ENCODE data around the gene BLOC1S4. TPM values are rescaled to one million over a fixed set of nuclear protein-coding genes. Genes with fewer than 3 reads are reported as not detected.

BLOC1S4 gene
- total RNA-seq, 1 experiment from 2014 or later = 13.9 TPM

GRCh38 chr4:6727081-6727942 lies 11.3 kb downstream of the BLOC1S4 start:
- H3K9me3 ChIP-seq (ENCODE audit: low read length) = no peaks in the 10 kb centered on the region
- H3K9me2 ChIP-seq (replicated peaks; ENCODE audit: insufficient read depth, low read length) = no peaks in the 10 kb centered on the region
- DNase-seq = no peak

DNA sequence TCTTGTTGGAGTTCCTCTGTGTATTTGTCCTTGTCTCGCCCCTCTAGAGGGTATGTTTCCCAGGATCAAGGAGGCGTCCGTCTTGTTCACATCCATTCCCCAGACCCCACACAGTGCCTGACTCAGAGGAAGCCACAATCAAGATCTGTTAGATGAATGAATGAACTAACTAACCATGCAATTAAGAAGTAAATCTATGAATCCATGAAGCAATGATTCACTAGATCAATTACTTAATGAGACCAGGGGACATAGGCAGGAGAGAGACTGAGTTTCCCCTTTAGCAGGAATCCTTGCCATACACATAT lies 11.9 kb downstream of the BLOC1S4 start:
- no peaks in the 10 kb centered on the region for H4K20me1 ChIP-seq (ENCODE audit: insufficient read depth, low read depth, low read length)
- H3K9me3 ChIP-seq (ENCODE audit: low read length) = no peaks in the 10 kb centered on the region
- no peaks in the 10 kb centered on the region for H3K9me2 ChIP-seq (replicated peaks; ENCODE audit: insufficient read depth, low read length)
- H3K36me3 ChIP-seq (ENCODE audit: insufficient read depth, low read length) = no peaks in the 10 kb centered on the region
- H2AFZ ChIP-seq (ENCODE audit: low read length) = no peak overlapping the region
- no peak overlapping the region for H3K4me3 ChIP-seq (ENCODE audit: low read length)
- no peaks in the 10 kb centered on the region for H3K4me1 ChIP-seq (ENCODE audit: low read length)
- no peak overlapping the region for H3K4me2 ChIP-seq (ENCODE audit: low read depth, low read length, poor library complexity, severe bottlenecking)
- H3K79me2 ChIP-seq (ENCODE audit: low read length) = no peaks in the 10 kb centered on the region
- H3K9ac ChIP-seq (ENCODE audit: low read length) = no peak overlapping the region
- H3K27ac ChIP-seq (ENCODE audit: low read length) = no peak overlapping the region
- no peaks in the 10 kb centered on the region for H3K27me3 ChIP-seq (ENCODE audit: low read length)
- no peak for DNase-seq

More at GRCh38 chr4:6727081-6727942, 11.3 kb downstream of the BLOC1S4 start:
- Histone ChIP-seq H3K9ac (ENCODE audit: low read length) (no peak overlapping the region), H3K36me3 (ENCODE audit: insufficient read depth, low read length) (no peaks in the 10 kb centered on the region), H4K20me1 (ENCODE audit: insufficient read depth, low read depth, low read length) (no peaks in the 10 kb centered on the region), H3K27me3 (ENCODE audit: low read length) (no peaks in the 10 kb centered on the region), H3K4me1 (ENCODE audit: low read length) (no peaks in the 10 kb centered on the region), H2AFZ (ENCODE audit: low read length) (no peak overlapping the region), H3K4me2 (ENCODE audit: low read depth, low read length, poor library complexity, severe bottlenecking) (no peak overlapping the region), H3K79me2 (ENCODE audit: low read length) (no peaks in the 10 kb centered on the region), H3K27ac (ENCODE audit: low read length) (no peak overlapping the region), H3K4me3 (ENCODE audit: low read length) (no peak overlapping the region)

GRCh38 chr4:6728320-6729029 lies 12.5 kb downstream of the BLOC1S4 start:
- Histone ChIP-seq H4K20me1 (ENCODE audit: insufficient read depth, low read depth, low read length) (no peaks in the 10 kb centered on the region), H3K9me3 (ENCODE audit: low read length) (no peaks in the 10 kb centered on the region), H3K27me3 (ENCODE audit: low read length) (no peaks in the 10 kb centered on the region), H3K9me2 (replicated peaks; ENCODE audit: insufficient read depth, low read length) (no peaks in the 10 kb centered on the region), H3K4me2 (ENCODE audit: low read depth, low read length, poor library complexity, severe bottlenecking) (no peak overlapping the region), H2AFZ (ENCODE audit: low read length) (no peak overlapping the region), H3K27ac (ENCODE audit: low read length) (no peak overlapping the region), H3K36me3 (ENCODE audit: insufficient read depth, low read length) (no peaks in the 10 kb centered on the region), H3K4me1 (ENCODE audit: low read length) (no peaks in the 10 kb centered on the region), H3K79me2 (ENCODE audit: low read length) (no peaks in the 10 kb centered on the region), H3K9ac (ENCODE audit: low read length) (no peak overlapping the region), H3K4me3 (ENCODE audit: low read length) (no peak overlapping the region)
- DNase-seq = no peak

GRCh38 chr4:6730603-6731317 lies 14.8 kb downstream of the BLOC1S4 start:
- Histone ChIP-seq H3K4me2 (ENCODE audit: low read depth, low read length, poor library complexity, severe bottlenecking) (no peak overlapping the region), H3K27me3 (ENCODE audit: low read length) (no peaks in the 10 kb centered on the region), H3K9ac (ENCODE audit: low read length) (no peak overlapping the region), H3K27ac (ENCODE audit: low read length) (no peak overlapping the region), H3K4me3 (ENCODE audit: low read length) (no peak overlapping the region), H3K4me1 (ENCODE audit: low read length) (no peaks in the 10 kb centered on the region), H3K79me2 (ENCODE audit: low read length) (no peaks in the 10 kb centered on the region), H4K20me1 (ENCODE audit: insufficient read depth, low read depth, low read length) (no peaks in the 10 kb centered on the region), H3K9me3 (ENCODE audit: low read length) (no peaks in the 10 kb centered on the region), H3K36me3 (ENCODE audit: insufficient read depth, low read length) (no peaks in the 10 kb centered on the region), H3K9me2 (replicated peaks; ENCODE audit: insufficient read depth, low read length) (no peaks in the 10 kb centered on the region), H2AFZ (ENCODE audit: low read length) (no peak overlapping the region)
- no peak for DNase-seq

DNA sequence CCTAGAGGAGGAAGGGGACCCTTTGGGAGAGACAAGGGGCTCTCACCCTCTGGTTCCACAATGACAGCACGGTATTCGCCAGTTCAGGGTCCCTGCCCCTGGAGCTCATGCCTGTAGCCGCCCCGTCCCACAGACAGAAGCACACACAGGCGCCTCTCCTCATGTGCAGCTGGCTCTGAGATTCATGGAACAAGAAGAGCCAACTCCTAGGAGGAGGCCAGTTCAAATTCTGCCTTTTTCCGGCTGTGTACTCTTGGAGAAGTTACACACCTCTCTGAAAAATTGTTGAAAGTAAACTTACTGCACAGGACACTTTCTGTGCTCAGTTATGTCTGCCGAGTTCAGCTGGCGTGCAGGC lies 15.3 kb downstream of the BLOC1S4 start:
- H4K20me1 ChIP-seq (ENCODE audit: insufficient read depth, low read depth, low read length) = no peaks in the 10 kb centered on the region
- H3K27ac ChIP-seq (ENCODE audit: low read length) = no peak overlapping the region
- H3K9me2 ChIP-seq (replicated peaks; ENCODE audit: insufficient read depth, low read length) = no peaks in the 10 kb centered on the region
- H3K4me1 ChIP-seq (ENCODE audit: low read length) = no peaks in the 10 kb centered on the region
- DNase-seq = no peak
- no peaks in the 10 kb centered on the region for H3K27me3 ChIP-seq (ENCODE audit: low read length)
- no peak overlapping the region for H2AFZ ChIP-seq (ENCODE audit: low read length)
- no peak overlapping the region for H3K4me3 ChIP-seq (ENCODE audit: low read length)
- no peak overlapping the region for H3K9ac ChIP-seq (ENCODE audit: low read length)
- H3K4me2 ChIP-seq (ENCODE audit: low read depth, low read length, poor library complexity, severe bottlenecking) = no peak overlapping the region
- no peaks in the 10 kb centered on the region for H3K9me3 ChIP-seq (ENCODE audit: low read length)
- no peaks in the 10 kb centered on the region for H3K36me3 ChIP-seq (ENCODE audit: insufficient read depth, low read length)
- no peaks in the 10 kb centered on the region for H3K79me2 ChIP-seq (ENCODE audit: low read length)

DNA sequence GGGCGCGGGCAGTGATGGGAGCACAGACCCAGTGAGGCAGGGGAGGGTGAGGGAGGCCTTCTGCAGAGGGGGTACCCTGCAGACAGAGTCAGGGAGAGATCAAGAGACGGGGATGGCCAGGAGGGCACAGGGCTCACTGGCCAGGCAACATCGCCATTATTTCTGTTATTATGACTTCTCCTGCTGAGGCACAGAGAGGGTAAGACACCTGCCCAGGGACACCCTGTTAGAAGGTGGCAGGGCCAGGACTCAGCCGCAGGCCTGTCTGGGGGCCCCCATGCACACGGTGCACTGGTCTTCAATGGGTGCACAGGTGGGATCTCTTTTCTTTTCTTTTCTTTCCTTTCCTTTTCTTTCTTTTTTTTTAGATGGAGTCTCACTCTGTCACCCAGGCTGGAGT lies 15.8 kb downstream of the BLOC1S4 start:
- Histone ChIP-seq H3K27ac (ENCODE audit: low read length) (no peak overlapping the region), H2AFZ (ENCODE audit: low read length) (no peak overlapping the region), H3K27me3 (ENCODE audit: low read length) (no peaks in the 10 kb centered on the region), H3K4me2 (ENCODE audit: low read depth, low read length, poor library complexity, severe bottlenecking) (no peak overlapping the region), H3K36me3 (ENCODE audit: insufficient read depth, low read length) (no peaks in the 10 kb centered on the region), H3K4me3 (ENCODE audit: low read length) (no peak overlapping the region), H3K9me3 (ENCODE audit: low read length) (no peaks in the 10 kb centered on the region), H3K79me2 (ENCODE audit: low read length) (no peaks in the 10 kb centered on the region), H3K9me2 (replicated peaks; ENCODE audit: insufficient read depth, low read length) (no peaks in the 10 kb centered on the region), H3K9ac (ENCODE audit: low read length) (no peak overlapping the region), H3K4me1 (ENCODE audit: low read length) (no peaks in the 10 kb centered on the region), H4K20me1 (ENCODE audit: insufficient read depth, low read depth, low read length) (no peaks in the 10 kb centered on the region)
- no peak for DNase-seq

DNA sequence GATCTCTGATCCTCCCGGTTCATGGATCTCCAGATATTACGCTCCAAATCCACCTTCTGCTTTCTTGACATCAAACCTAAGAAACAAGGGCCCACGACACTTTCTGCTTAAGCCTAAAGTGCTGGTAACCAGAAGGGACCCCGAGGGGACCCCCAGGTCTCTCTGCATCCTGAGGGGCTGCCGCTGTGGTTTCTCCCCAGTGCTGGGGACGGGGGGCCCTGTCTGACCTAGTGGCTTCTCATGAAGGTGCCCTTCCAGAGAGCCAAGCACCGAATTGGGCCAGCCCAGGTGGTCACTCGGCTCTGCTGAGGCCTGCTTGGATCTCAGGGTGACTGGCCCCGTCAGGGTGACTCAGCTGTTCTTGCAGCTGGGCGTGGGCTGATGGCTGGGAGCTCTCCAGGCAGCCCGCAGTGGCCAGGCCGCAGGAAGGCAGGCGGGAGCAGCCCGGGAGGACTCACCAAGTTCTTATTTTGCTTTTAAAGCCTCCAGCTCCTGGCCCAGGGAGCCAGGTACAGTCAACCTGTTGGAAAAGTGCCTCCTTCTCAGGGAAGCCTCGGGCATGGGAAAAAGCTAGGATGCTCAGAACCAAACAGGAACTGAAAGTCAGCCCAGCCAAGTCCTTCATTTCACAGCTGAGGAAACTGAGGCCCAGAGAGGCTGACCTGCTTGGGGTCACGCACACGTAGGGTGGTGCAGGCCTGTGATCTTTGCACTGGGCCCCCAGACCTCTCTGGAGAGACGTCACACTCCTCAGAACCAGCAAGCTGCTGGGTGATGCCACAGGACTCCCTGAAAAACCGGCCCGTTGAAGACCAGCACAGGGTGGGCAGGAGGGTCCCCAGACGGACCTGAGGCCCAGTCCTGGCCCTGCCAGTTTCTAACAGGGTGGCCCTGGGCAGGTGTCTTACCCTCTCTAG lies 16.7 kb downstream of the BLOC1S4 start:
- Histone ChIP-seq H3K27me3 (ENCODE audit: low read length) (no peaks in the 10 kb centered on the region), H3K9ac (ENCODE audit: low read length) (no peak overlapping the region), H3K79me2 (ENCODE audit: low read length) (no peaks in the 10 kb centered on the region), H2AFZ (ENCODE audit: low read length) (no peak overlapping the region), H3K4me2 (ENCODE audit: low read depth, low read length, poor library complexity, severe bottlenecking) (no peak overlapping the region), H3K27ac (ENCODE audit: low read length) (no peak overlapping the region), H3K4me3 (ENCODE audit: low read length) (no peak overlapping the region), H3K9me2 (replicated peaks; ENCODE audit: insufficient read depth, low read length) (no peaks in the 10 kb centered on the region), H3K36me3 (ENCODE audit: insufficient read depth, low read length) (no peaks in the 10 kb centered on the region), H3K4me1 (ENCODE audit: low read length) (no peaks in the 10 kb centered on the region), H3K9me3 (ENCODE audit: low read length) (no peaks in the 10 kb centered on the region), H4K20me1 (ENCODE audit: insufficient read depth, low read depth, low read length) (no peaks in the 10 kb centered on the region)
- DNase-seq = no peak

All from Karpas-422 (cell line).